ENCODE results near the gene COL4A5. TPM values are rescaled to one million over a fixed set of nuclear protein-coding genes. Genes with fewer than 3 reads are reported as not detected.

COL4A5 gene
- total RNA-seq, 1 experiment from 2014 or later: 138 TPM

DNA sequence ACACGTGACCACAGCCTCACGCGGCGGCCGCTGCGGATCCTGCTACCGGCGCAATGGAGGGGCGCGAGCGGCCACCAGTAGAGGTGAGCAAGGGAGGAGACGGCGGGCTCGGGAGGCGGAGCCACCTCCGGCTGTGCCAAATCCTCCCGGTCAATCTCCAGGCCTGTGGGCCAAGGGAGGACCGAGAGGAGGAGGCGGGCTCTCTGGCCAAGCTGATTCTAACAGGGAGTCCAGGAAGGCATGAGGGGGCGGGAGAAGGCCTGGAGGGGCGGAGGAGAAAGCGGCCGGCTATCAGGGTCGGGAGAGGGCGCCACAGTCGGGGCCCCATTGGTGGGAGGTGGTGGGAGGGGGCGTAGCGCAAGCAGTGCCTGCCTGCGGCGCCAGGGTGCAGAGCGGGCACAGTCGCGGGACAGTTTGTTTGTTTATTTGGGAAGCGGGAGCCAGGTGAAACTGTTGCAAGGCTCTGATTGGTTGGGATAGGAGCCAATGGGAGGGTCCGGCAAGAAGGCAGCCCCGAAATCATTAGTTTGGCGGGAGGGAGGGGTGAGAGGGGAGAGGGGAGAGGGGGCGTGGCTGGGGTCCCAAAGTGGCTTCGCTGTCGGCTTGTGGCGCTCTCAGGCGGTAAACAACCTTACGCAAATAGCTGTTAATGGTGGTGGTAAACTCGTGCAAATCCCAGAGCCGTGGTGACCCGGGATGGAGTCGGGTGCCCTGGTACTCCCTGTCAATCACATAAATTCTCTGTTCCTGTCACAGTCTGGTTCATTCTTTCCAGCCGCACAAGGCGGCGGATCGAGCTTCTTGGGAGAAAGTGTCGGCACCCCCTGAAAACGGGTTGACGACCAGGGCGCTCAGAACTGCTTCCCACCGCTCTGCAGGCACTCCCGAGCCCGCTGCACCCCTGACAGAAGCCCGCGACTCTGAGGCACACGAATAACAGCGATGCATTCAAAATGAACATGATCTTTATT lies 297.2 kb downstream of the COL4A5 start, which contains the start of gene IRS4:
Gene IRS4 (minus strand): TSS at position 55 of the 971 bp plus-strand sequence.
- Mint-ChIP-seq H3K9me3 (ENCODE audit: unreplicated experiment) (no peaks in the 10 kb centered on the region), H3K36me3 (ENCODE audit: insufficient read depth, unreplicated experiment) (no peaks in the 10 kb centered on the region), H3K27me3 (ENCODE audit: insufficient read depth, unreplicated experiment) (peaks cover 88% of the 10 kb centered on the region), H3K27ac (ENCODE audit: low read depth, unreplicated experiment) (no peak within 1 kb of the TSS), H3K4me1 (ENCODE audit: insufficient read depth, unreplicated experiment) (no peaks in the 10 kb centered on the region), H3K4me3 (ENCODE audit: unreplicated experiment) (no peak within 1 kb of the TSS)
- ChIA-PET POLR2A (no interaction called here), CTCF (no interaction called here)
- intact Hi-C loops (cut with micrococcal nuclease): no loop called here
- DNase-seq (ENCODE audit: unreplicated experiment): no peak
- TF ChIP-seq, protein P1, sequence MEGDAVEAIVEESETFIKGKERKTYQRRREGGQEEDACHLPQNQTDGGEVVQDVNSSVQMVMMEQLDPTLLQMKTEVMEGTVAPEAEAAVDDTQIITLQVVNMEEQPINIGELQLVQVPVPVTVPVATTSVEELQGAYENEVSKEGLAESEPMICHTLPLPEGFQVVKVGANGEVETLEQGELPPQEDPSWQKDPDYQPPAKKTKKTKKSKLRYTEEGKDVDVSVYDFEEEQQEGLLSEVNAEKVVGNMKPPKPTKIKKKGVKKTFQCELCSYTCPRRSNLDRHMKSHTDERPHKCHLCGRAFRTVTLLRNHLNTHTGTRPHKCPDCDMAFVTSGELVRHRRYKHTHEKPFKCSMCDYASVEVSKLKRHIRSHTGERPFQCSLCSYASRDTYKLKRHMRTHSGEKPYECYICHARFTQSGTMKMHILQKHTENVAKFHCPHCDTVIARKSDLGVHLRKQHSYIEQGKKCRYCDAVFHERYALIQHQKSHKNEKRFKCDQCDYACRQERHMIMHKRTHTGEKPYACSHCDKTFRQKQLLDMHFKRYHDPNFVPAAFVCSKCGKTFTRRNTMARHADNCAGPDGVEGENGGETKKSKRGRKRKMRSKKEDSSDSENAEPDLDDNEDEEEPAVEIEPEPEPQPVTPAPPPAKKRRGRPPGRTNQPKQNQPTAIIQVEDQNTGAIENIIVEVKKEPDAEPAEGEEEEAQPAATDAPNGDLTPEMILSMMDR (IDR thresholded peaks at IDR 0.05; ENCODE audit: unreplicated experiment): no peak
- no TSS peak for BruUV-seq (replicated peaks)

DNA sequence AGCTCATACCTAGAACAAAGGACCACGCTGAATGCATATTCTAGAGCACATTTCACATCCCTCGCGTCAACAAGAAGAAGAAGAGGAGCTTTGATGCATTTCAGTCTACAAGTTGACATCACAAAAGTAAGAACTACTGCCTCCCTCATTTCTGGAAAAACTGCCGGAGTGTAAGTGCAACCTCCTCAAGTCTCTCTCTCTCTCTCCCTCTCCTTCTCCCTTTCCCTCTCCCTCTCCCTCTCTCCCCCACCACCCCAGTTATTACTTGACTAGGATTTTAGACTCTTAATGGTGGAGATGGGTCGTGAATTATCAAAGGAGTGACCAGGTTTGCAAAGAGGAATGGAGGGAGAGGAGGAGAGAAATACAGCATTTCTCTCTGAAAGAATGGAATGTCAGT lies 298.1 kb downstream of the COL4A5 start:
- peaks cover 88% of the 10 kb centered on the region for H3K27me3 Mint-ChIP-seq (ENCODE audit: insufficient read depth, unreplicated experiment)
- H3K27ac Mint-ChIP-seq (ENCODE audit: low read depth, unreplicated experiment): no peak overlapping the region
- intact Hi-C loops (cut with micrococcal nuclease): no loop called here
- H3K4me1 Mint-ChIP-seq (ENCODE audit: insufficient read depth, unreplicated experiment): no peaks in the 10 kb centered on the region
- DNase-seq (ENCODE audit: unreplicated experiment): no peak
- no peaks in the 10 kb centered on the region for H3K36me3 Mint-ChIP-seq (ENCODE audit: insufficient read depth, unreplicated experiment)
- no peaks in the 10 kb centered on the region for H3K9me3 Mint-ChIP-seq (ENCODE audit: unreplicated experiment)
- ChIA-PET POLR2A (no interaction called here), CTCF (interaction anchor here (0.6 kb wide), 2 partner anchors 202 to 300 kb away, joined by 3 read pairs; no protein-coding TSS in a partner anchor)
- no TSS peak for BruUV-seq (replicated peaks)
- no peak overlapping the region for H3K4me3 Mint-ChIP-seq (ENCODE audit: unreplicated experiment)
- TF ChIP-seq, protein P1 (IDR thresholded peaks at IDR 0.05; ENCODE audit: unreplicated experiment): no peak

DNA sequence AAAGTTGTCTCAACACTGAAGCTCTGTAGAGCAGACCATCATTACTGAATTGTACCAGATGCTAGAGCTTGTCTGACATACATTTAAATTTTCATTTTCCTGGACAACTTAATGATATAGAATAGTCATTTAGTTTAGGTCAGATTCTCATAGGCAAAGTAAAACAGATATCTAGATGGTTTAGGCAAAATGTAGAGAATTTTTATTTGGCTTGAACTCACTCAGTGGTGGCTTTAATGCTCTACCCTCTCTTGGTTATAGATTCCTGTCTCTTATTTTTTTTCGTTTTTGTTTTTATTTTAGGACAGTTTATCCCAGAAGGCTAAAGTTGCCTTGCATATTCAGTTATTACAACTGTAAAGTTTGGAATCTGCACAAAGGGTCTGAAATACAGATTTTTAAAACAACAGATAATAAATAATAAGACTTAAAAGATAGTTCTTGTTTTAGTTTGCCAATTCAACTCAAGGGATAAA lies 300.7 kb downstream of the COL4A5 start:
- ChIA-PET CTCF (no interaction called here), POLR2A (interaction anchor here (1.2 kb wide), 1 partner anchor 128 kb away, joined by 3 read pairs; no protein-coding TSS in a partner anchor)
- Mint-ChIP-seq H3K27ac (ENCODE audit: low read depth, unreplicated experiment) (no peak overlapping the region), H3K9me3 (ENCODE audit: unreplicated experiment) (no peaks in the 10 kb centered on the region), H3K27me3 (ENCODE audit: insufficient read depth, unreplicated experiment) (peaks cover 81% of the 10 kb centered on the region), H3K4me3 (ENCODE audit: unreplicated experiment) (no peak overlapping the region), H3K36me3 (ENCODE audit: insufficient read depth, unreplicated experiment) (no peaks in the 10 kb centered on the region), H3K4me1 (ENCODE audit: insufficient read depth, unreplicated experiment) (no peaks in the 10 kb centered on the region)
- TF ChIP-seq, protein P1 (IDR thresholded peaks at IDR 0.05; ENCODE audit: unreplicated experiment): no peak
- no peak for DNase-seq (ENCODE audit: unreplicated experiment)
- intact Hi-C loops (cut with micrococcal nuclease): no loop called here
- BruUV-seq (replicated peaks): no TSS peak

Other genes with a start within 250 kb of the COL4A5 start
- gene COL4A6, start 1.4 kb upstream of the COL4A5 start, total RNA-seq (2022): 56.0 and 58.3 TPM in 2 replicates

All from MCF 10A (cell line).